H1 (cell line): ENCODE measurements around the gene IRF9. TPM values are rescaled to one million over a fixed set of nuclear protein-coding genes. Genes with fewer than 3 reads are reported as not detected.

Experiments used
- BCL11A ChIP-seq, 2 experiments: IDR thresholded peaks; one replicate each; pipeline ENCODE4 v1.6.1; 2011; ENCODE audit warnings: low read depth in 2 of 2, low read length in 2 of 2, mild to moderate bottlenecking in 2 of 2
- polyA plus RNA-seq, 7 experiments: library from polyadenylated mRNA; depleted of rRNA in 3 of 7; stranded (reverse) in 5 of 7; unstranded in 2 of 7; fragments of >200 nt in 5 of 7; fragments of 200-250 nt in 2 of 7; gene quantifications; 1 replicate in 5 of 7; 2 replicates in 1 of 7; 4 replicates in 1 of 7; pipeline versions ENCODE4 v1.2.1 to v1.2.3, GENCODE V29; 2011 to 2013; ENCODE audit warnings: missing spikeins in 2 of 7, mixed read lengths in 2 of 7
- total RNA-seq: library from RNA; stranded (reverse); fragmentation: NEBNext Ultra II Directional; extraction: Animal tissue kit (Norgen Biotek cat#: 25700); gene quantifications from 2 replicates; pipeline ENCODE4 v1.2.1, GENCODE V29; 2021

IRF9 gene
- total and polyA plus RNA-seq, 2 of the 8 experiments (the other 6 are each of a cell fraction or from before 2014, with no cell fraction given): 11.4 to 13.2 TPM

DNA sequence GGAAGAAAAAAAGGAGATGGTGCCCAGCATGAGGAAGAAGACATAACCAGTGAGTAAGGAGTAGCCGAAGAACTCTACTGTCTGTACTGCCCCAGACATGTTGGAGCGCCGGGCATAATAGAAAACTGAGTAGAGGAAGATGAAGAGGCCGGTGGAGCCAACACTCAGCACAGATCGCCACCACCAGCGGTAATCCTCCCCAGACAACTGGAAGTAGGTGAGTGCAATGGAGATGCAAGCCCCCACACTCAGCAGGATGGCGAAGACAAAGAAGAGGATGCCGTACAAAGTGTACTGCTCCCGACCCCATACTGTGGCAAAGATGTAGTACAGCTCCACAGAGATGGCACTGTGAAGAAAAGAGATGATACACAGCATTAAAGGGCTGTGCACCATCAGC, 28.4 kb downstream of the IRF9 start (continued):
- no peak for TF ChIP-seq BCL11A (IDR thresholded peaks at IDR 0.05; ENCODE audit: low read depth in 2 of 2, low read length in 2 of 2)
